Esophagus squamous epithelium (tissue), 4 donors: Measurements from ENCODE around the gene SP100.

ENCODE experiments used
- POLR2A ChIP-seq, 4 donors: fragments of 450-650 bp; IDR thresholded peaks; one replicate each; pipeline ENCODE4 v1.6.1; 2017; ENCODE audit warnings: antibody characterized with exemption in 4 of 4, mild to moderate bottlenecking in 4 of 4, moderate library complexity in 3 of 4
- TF ChIP-seq, protein P1 (sequence below), 6 experiments: fragments of 450-650 bp in 4 of 6; fragments of 200-600 bp in 2 of 6; sonication (generic) in 2 of 6; IDR thresholded peaks; one replicate each; pipeline ENCODE4 v1.5.1; 2016 to 2019; ENCODE audit warnings: antibody characterized with exemption in 6 of 6, mild to moderate bottlenecking in 4 of 6, moderate library complexity in 4 of 6

DNA sequence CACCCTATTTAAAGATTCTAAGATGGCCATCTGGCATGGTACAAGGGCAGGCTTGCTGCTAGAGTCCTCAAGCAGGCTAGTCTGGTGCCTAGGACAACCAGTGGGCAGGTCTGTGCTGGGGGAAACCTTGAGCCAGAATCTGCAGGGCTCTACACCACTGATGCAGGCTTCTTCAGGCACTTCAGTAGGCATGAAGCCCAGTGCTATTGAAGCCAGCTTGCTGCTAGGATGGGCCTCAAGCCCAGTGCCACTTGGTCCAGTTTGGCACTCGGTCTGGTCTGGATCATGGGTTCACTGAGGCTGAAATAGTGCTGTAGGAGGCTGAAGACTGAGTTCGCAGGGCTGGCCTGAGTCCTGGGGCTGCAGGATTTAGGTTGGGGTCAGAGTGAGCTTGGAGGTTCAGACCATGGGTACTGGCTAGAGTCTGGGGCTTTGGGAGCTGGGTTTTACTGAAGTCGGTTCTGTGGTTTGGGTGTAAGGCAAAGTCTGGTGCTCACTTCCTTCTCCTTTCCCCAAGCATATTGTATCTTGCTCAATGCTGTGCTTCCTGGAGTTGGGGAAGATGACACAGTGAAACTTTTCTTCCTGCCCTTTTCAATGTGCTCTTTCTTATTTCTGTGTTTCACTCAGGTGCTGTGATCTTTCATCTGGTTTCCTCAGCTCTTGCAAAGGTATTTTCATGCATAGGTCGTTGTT, 41.2 kb downstream of the SP100 start:
- TF ChIP-seq, protein P1, sequence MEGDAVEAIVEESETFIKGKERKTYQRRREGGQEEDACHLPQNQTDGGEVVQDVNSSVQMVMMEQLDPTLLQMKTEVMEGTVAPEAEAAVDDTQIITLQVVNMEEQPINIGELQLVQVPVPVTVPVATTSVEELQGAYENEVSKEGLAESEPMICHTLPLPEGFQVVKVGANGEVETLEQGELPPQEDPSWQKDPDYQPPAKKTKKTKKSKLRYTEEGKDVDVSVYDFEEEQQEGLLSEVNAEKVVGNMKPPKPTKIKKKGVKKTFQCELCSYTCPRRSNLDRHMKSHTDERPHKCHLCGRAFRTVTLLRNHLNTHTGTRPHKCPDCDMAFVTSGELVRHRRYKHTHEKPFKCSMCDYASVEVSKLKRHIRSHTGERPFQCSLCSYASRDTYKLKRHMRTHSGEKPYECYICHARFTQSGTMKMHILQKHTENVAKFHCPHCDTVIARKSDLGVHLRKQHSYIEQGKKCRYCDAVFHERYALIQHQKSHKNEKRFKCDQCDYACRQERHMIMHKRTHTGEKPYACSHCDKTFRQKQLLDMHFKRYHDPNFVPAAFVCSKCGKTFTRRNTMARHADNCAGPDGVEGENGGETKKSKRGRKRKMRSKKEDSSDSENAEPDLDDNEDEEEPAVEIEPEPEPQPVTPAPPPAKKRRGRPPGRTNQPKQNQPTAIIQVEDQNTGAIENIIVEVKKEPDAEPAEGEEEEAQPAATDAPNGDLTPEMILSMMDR (IDR thresholded peaks at IDR 0.05): no peak
- no peak for TF ChIP-seq POLR2A (IDR thresholded peaks at IDR 0.05)
